ENCODE data around the gene STMN3.
A peak's percentile ranks its signal among the peaks of the same experiment; 100 is the strongest.

Gene STMN3

GRCh38 chr20:63678667-63679465 is 25.6 kb upstream of the STMN3 start:
- CTCF ChIA-PET, result no interaction called here
- H3K27ac ChIP-seq (ENCODE audit: extremely low read depth, low read depth, low read length), result no peak overlapping the region
- no peaks in the 10 kb centered on the region for H3K4me1 ChIP-seq (ENCODE audit: control insufficient read depth, insufficient read depth, low read length)
- TF ChIP-seq EGR2 (tag by site-specific recombination; IDR thresholded peaks at IDR 0.05; ENCODE audit: low read depth), result peak; percentile 95
- peak; percentile 81 for TF ChIP-seq ZSCAN4 (tag by site-specific recombination; IDR thresholded peaks at IDR 0.05)
- TF ChIP-seq ZFHX2 (tag by site-specific recombination; conservative IDR thresholded peaks at IDR 0.05), result peak; percentile 94
- no peak for TF ChIP-seq ZBTB20 (tag by site-specific recombination; IDR thresholded peaks at IDR 0.05)
- TF ChIP-seq ZNF16 (tag by site-specific recombination; IDR thresholded peaks at IDR 0.05; ENCODE audit: low read depth), result no peak
- no peak for TF ChIP-seq FEZF1 (tag by site-specific recombination; IDR thresholded peaks at IDR 0.05)
- peak; percentile 43; the same call in 1 of the 2 replicates for TF ChIP-seq ZNF341 (tag by site-specific recombination; IDR thresholded peaks at IDR 0.05; ENCODE audit: low read depth)
- H3K4me3 ChIP-seq (ENCODE audit: low read depth, low read length), result no peak overlapping the region
- POLR2A ChIA-PET, result no interaction called here
- no peaks in the 10 kb centered on the region for H3K9me3 ChIP-seq (ENCODE audit: control insufficient read depth, insufficient read depth, low read depth, low read length)
- H3K36me3 ChIP-seq (ENCODE audit: control insufficient read depth in 2 of 2, insufficient read depth in 1 of 2, low read length in 2 of 2), result peaks cover 8 to 47% of the 10 kb centered on the region in 2 experiments; a peak in 2 of 3 replicates

GRCh38 chr20:63678071-63678470 is 24.8 kb upstream of the STMN3 start:
- TF ChIP-seq OVOL3 (tag by site-specific recombination; IDR thresholded peaks at IDR 0.05) (no peak), MZF1 (tag by site-specific recombination; IDR thresholded peaks at IDR 0.05; ENCODE audit: borderline replicate concordance) (no peak), ELK4 (IDR thresholded peaks at IDR 0.05; ENCODE audit: borderline replicate concordance, low read depth, low read length) (no peak), KLF8 (tag by site-specific recombination; IDR thresholded peaks at IDR 0.05) (no peak), ZNF132 (tag by site-specific recombination; IDR thresholded peaks at IDR 0.05; ENCODE audit: borderline replicate concordance) (no peak), ZNF830 (tag by site-specific recombination; IDR thresholded peaks at IDR 0.05; ENCODE audit: low read depth) (no peak), ZNF366 (tag by site-specific recombination; conservative IDR thresholded peaks at IDR 0.05) (no peak), ZNF596 (tag by site-specific recombination; IDR thresholded peaks at IDR 0.05) (no peak), ZNF350 (tag by site-specific recombination; IDR thresholded peaks at IDR 0.05) (no peak), ZNF639 (tag by site-specific recombination; IDR thresholded peaks at IDR 0.05) (no peak), ZNF19 (tag by site-specific recombination; IDR thresholded peaks at IDR 0.05; ENCODE audit: low read depth) (no peak), ZNF792 (tag by site-specific recombination; IDR thresholded peaks at IDR 0.05) (no peak), ZNF677 (tag by site-specific recombination; IDR thresholded peaks at IDR 0.05) (no peak)
- no peak overlapping the region for H3K4me3 ChIP-seq (ENCODE audit: low read depth, low read length)
- H3K9me3 ChIP-seq (ENCODE audit: control insufficient read depth, insufficient read depth, low read depth, low read length), result no peaks in the 10 kb centered on the region
- POLR2A ChIA-PET, result no interaction called here
- H3K27ac ChIP-seq (ENCODE audit: extremely low read depth, low read depth, low read length), result no peak overlapping the region
- H3K36me3 ChIP-seq (ENCODE audit: control insufficient read depth in 2 of 2, insufficient read depth in 1 of 2, low read length in 2 of 2), result peaks cover 8 to 47% of the 10 kb centered on the region in 2 experiments; a peak in 2 of 3 replicates
- CTCF ChIA-PET, result interaction anchor here (0.6 kb wide), 1 partner anchor 227 kb away, joined by 3 read pairs; no protein-coding TSS in a partner anchor
- no peaks in the 10 kb centered on the region for H3K4me1 ChIP-seq (ENCODE audit: control insufficient read depth, insufficient read depth, low read length)

Data from HEK293 (cell line).